IgD-negative memory B cell (primary cell): ENCODE measurements around the gene IPO7. TPM values are rescaled to one million over a fixed set of nuclear protein-coding genes. Genes with fewer than 3 reads are reported as not detected.
"Not testable (repeated sequence)": the region's sequence is repeated elsewhere in the genome, so short reads cannot be mapped to it uniquely, and the experiment has no call there.

ENCODE experiments used
- H3K27ac Mint-ChIP-seq, 3 donors: one replicate each; pipeline ENCODE4 v1.8.0; 2020 to 2022; ENCODE audit warnings: mild to moderate bottlenecking in 3 of 3, mixed read lengths in 3 of 3, moderate library complexity in 1 of 3
- H3K27me3 Mint-ChIP-seq: one replicate; pipeline ENCODE4 v1.8.0; 2021; ENCODE audit warnings: mixed read lengths
- H3K36me3 Mint-ChIP-seq: one replicate; pipeline ENCODE4 v1.8.0; 2020; ENCODE audit warnings: mild to moderate bottlenecking, mixed read lengths
- H3K4me1 Mint-ChIP-seq, 3 donors: one replicate each; pipeline ENCODE4 v1.8.0; 2020 to 2022; ENCODE audit warnings: mixed read lengths in 3 of 3, mild to moderate bottlenecking in 1 of 3
- H3K4me3 Mint-ChIP-seq, 4 donors: one replicate each; pipeline ENCODE4 v1.8.0; 2020 to 2022; ENCODE audit warnings: mild to moderate bottlenecking in 4 of 4, mixed read lengths in 4 of 4, moderate library complexity in 3 of 4
- H3K9me3 Mint-ChIP-seq, 3 donors: one replicate each; pipeline ENCODE4 v1.8.0; 2020 to 2021; ENCODE audit warnings: mixed read lengths in 3 of 3, mild to moderate bottlenecking in 1 of 3
- polyA plus RNA-seq: library from polyadenylated mRNA; unstranded; fragments of 300-500 nt; fragmentation: Illumina TruSeq; gene quantifications from one replicate; pipeline ENCODE4 v1.2.3, GENCODE V29; 2021

The IPO7 gene
- 3.0 TPM for polyA plus RNA-seq

DNA sequence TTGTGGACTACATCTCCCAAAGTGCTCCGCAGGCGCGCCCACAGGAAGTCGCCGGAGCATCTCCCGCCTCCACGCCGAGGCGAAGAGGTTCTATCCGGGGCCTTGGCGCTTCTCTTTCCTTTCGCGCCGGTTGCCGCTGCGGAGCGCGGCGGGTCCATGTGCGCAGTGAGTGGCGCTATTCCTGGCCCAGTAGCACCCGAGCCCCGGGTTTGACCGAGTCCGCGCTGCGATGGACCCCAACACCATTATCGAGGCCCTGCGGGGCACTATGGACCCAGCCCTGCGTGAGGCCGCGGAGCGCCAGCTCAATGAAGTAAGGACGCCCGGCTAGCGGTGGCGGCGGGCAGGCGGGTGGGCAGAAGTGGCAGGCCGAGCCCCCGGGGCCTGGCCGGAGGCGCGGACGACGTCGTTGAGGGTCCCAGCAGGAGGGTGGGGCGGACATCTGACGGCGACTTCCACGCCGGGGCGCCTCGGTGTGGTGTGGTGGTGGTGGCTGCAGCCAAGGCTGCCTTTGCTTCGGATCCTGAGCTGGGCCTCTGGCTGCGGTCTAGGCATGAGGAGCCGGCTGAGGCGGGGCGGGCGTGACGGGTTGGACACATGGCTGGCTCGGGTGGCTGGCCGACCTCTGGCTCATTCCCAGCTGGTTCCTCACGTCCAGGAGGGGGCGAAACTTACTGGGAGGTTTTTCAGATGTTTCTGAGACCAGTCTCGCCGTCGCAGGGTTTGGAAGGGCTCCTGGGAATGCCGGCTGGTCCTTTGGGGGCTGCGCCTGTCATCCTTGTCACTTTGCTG, at the start of gene IPO7:
TSS of gene IPO7 (plus strand) at position 118 of the 792 bp plus-strand sequence. CDS start at position 230, 112 bp downstream.
- peaks cover 2% of the 10 kb centered on the region for H3K36me3 Mint-ChIP-seq

GRCh38 chr11:9341638-9342178, 42.7 kb upstream of the IPO7 start:
- H3K27ac Mint-ChIP-seq: no peak overlapping the region
- no peak overlapping the region for H3K4me3 Mint-ChIP-seq
- peaks cover 0 to 2% (median 0%) of the 10 kb centered on the region in 3 donors for H3K4me1 Mint-ChIP-seq
- no peaks in the 10 kb centered on the region for H3K27me3 Mint-ChIP-seq
- no peaks in the 10 kb centered on the region for H3K36me3 Mint-ChIP-seq
- no peaks in the 10 kb centered on the region for H3K9me3 Mint-ChIP-seq

More for the DNA sequence above, at the start of gene IPO7:
- Mint-ChIP-seq H3K4me1 (peaks cover 23 to 28% (median 27%) of the 10 kb centered on the region in 3 donors), H3K9me3 (no peaks in the 10 kb centered on the region), H3K4me3 (peak within 1 kb of the TSS; percentile 95 to 99 (median 98)), H3K27ac (peak within 1 kb of the TSS; percentile 80 to 97 (median 95)), H3K27me3 (no peaks in the 10 kb centered on the region)

GRCh38 chr11:9344061-9344680, 40.3 kb upstream of the IPO7 start:
- H3K27me3 Mint-ChIP-seq: no peaks in the 10 kb centered on the region
- no peaks in the 10 kb centered on the region for H3K9me3 Mint-ChIP-seq
- no peak overlapping the region for H3K4me3 Mint-ChIP-seq
- peaks cover 0 to 2% (median 0%) of the 10 kb centered on the region in 3 donors for H3K4me1 Mint-ChIP-seq
- H3K36me3 Mint-ChIP-seq: peaks cover 2% of the 10 kb centered on the region
- H3K27ac Mint-ChIP-seq: no peak overlapping the region

GRCh38 chr11:9347100-9347499, 37.4 kb upstream of the IPO7 start:
- Mint-ChIP-seq H3K36me3 (peaks cover 2% of the 10 kb centered on the region), H3K27ac (peak overlapping the region in 1 of 3 donors; percentile 76), H3K27me3 (peaks cover 5% of the 10 kb centered on the region), H3K4me3 (no peak overlapping the region), H3K4me1 (peaks cover 0 to 2% (median 0%) of the 10 kb centered on the region in 3 donors), H3K9me3 (no peaks in the 10 kb centered on the region)

GRCh38 chr11:9347779-9348178, 36.7 kb upstream of the IPO7 start:
- not testable (repeated sequence) for H3K36me3 Mint-ChIP-seq, H3K27ac Mint-ChIP-seq, H3K4me3 Mint-ChIP-seq, H3K4me1 Mint-ChIP-seq, H3K27me3 Mint-ChIP-seq, H3K9me3 Mint-ChIP-seq

- Mint-ChIP-seq H3K27ac (no peak overlapping the region), H3K9me3 (no peaks in the 10 kb centered on the region), H3K4me1 (no peaks in the 10 kb centered on the region), H3K27me3 (peaks cover 5% of the 10 kb centered on the region), H3K36me3 (peaks cover 2% of the 10 kb centered on the region), H3K4me3 (no peak overlapping the region)
Observed at GRCh38 chr11:9351321-9351881, 33.1 kb upstream of the IPO7 start.

- Mint-ChIP-seq H3K4me3 (no peak overlapping the region), H3K27me3 (no peaks in the 10 kb centered on the region), H3K4me1 (peaks cover 0 to 1% (median 0%) of the 10 kb centered on the region in 3 donors), H3K27ac (no peak overlapping the region), H3K9me3 (no peaks in the 10 kb centered on the region), H3K36me3 (no peaks in the 10 kb centered on the region)
Observed at GRCh38 chr11:9357041-9357440, 27.4 kb upstream of the IPO7 start.

DNA sequence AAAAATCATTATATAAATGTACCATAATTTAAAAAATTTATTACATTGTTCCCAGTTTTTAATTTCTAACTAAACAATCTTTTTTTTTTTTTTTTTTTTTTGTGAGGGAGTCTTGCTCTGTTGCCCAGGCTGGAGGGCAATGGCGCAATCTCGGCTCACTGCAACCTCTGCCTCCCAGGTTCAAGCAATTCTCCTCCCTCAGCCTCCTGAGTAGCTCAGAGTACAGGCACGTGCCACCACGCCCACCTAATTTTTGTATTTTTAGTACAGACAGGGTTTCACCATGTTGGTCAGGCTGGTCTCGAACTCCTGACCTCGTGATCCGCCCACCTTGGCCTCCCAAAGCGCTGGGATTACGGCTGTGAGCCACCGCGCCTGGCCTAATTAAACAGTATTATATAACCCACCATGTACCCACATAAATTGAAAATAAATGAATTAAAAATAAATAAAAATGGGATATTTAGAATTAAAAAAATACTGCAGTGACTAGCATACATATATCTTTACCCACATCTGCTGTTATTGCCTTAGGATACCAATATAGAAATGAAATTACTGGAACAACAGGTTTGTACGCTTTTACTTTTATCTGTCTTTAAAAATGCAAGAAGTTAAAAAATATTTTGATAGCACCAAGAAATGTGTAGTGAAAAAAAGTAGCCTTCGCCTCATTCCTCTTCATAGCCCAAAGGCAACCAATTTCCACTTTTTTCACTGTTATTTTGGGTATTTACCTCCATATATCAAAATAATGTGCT, 23.4 kb upstream of the IPO7 start:
- not testable (repeated sequence) for H3K27me3 Mint-ChIP-seq, H3K36me3 Mint-ChIP-seq, H3K27ac Mint-ChIP-seq, H3K4me1 Mint-ChIP-seq, H3K9me3 Mint-ChIP-seq
- peak overlapping the region in 1 of 4 donors; percentile 47 for H3K4me3 Mint-ChIP-seq

- Mint-ChIP-seq H3K36me3 (no peaks in the 10 kb centered on the region), H3K4me3 (peak overlapping the region in 2 of 4 donors; percentile 83 to 86), H3K27ac (peak overlapping the region in 1 of 3 donors; percentile 39), H3K9me3 (no peaks in the 10 kb centered on the region), H3K27me3 (no peaks in the 10 kb centered on the region), H3K4me1 (peaks cover 3 to 8% (median 5%) of the 10 kb centered on the region in 3 donors)
Observed at GRCh38 chr11:9362393-9362863, 22.0 kb upstream of the IPO7 start.

GRCh38 chr11:9363954-9364912, 20.2 kb upstream of the IPO7 start:
- Mint-ChIP-seq H3K27ac (peak overlapping the region; percentile 73 to 95 (median 83)), H3K4me3 (peak overlapping the region; percentile 83 to 94 (median 91)), H3K27me3 (no peaks in the 10 kb centered on the region), H3K9me3 (no peaks in the 10 kb centered on the region), H3K36me3 (no peaks in the 10 kb centered on the region), H3K4me1 (peaks cover 3 to 8% (median 5%) of the 10 kb centered on the region in 3 donors)

- H3K9me3 Mint-ChIP-seq: no peaks in the 10 kb centered on the region
- peaks cover 3 to 8% (median 5%) of the 10 kb centered on the region in 3 donors for H3K4me1 Mint-ChIP-seq
- peaks cover 1% of the 10 kb centered on the region for H3K27me3 Mint-ChIP-seq
- H3K4me3 Mint-ChIP-seq: peak overlapping the region in 1 of 4 donors; percentile 78
- H3K36me3 Mint-ChIP-seq: no peaks in the 10 kb centered on the region
- H3K27ac Mint-ChIP-seq: peak overlapping the region in 1 of 3 donors; percentile 71
Observed at GRCh38 chr11:9367551-9367950, 16.9 kb upstream of the IPO7 start.

DNA sequence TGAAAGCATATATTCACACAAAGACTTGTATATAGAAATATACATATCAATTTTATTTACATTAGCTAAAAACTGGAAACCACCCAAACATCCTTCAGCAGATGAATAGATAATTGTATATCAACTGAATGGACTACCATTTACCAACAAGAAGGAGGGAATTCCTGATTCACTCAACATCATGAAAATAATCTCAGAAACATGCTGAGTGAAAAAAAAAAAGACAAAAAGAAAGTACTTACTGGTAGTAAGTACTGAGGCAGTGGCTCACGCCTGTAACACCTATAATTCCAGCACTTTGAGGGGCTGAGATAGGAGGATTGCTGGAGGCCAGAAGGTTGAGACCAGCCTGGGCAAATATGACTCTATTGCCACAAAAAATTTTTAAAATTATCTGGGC, 7.4 kb upstream of the IPO7 start:
- H3K4me1 Mint-ChIP-seq: peaks cover 1 to 5% (median 2%) of the 10 kb centered on the region in 3 donors
- H3K27me3 Mint-ChIP-seq: peaks cover 1% of the 10 kb centered on the region
- H3K36me3 Mint-ChIP-seq: no peaks in the 10 kb centered on the region
- H3K27ac Mint-ChIP-seq: peak overlapping the region in 1 of 3 donors; percentile 35
- no peaks in the 10 kb centered on the region for H3K9me3 Mint-ChIP-seq
- no peak overlapping the region for H3K4me3 Mint-ChIP-seq

- Mint-ChIP-seq H3K27me3 (no peaks in the 10 kb centered on the region), H3K36me3 (no peaks in the 10 kb centered on the region), H3K27ac (peak overlapping the region in 1 of 3 donors; percentile 29), H3K4me1 (peaks cover 2 to 5% (median 3%) of the 10 kb centered on the region in 3 donors), H3K4me3 (no peak overlapping the region), H3K9me3 (no peaks in the 10 kb centered on the region)
Observed at GRCh38 chr11:9379041-9379440, 5.4 kb upstream of the IPO7 start.
